DND-41 (cell line): ENCODE results near the gene CASQ1.

Experiments
- EZH2 ChIP-seq: IDR thresholded peaks from 3 replicates; pipeline ENCODE4 v1.6.1; 2012; ENCODE audit warnings: borderline replicate concordance, low read depth, mild to moderate bottlenecking, moderate library complexity, low read length, inconsistent platforms; ENCODE audit not compliant: severe bottlenecking
- TF ChIP-seq, protein P1 (sequence below): IDR thresholded peaks from 2 replicates; pipeline ENCODE4 v1.5.1; 2012; ENCODE audit warnings: borderline replicate concordance, low read length, moderate library complexity, mild to moderate bottlenecking; ENCODE audit not compliant: poor library complexity, severe bottlenecking; ENCODE audit errors: extremely low read depth

- TF ChIP-seq, protein P1, sequence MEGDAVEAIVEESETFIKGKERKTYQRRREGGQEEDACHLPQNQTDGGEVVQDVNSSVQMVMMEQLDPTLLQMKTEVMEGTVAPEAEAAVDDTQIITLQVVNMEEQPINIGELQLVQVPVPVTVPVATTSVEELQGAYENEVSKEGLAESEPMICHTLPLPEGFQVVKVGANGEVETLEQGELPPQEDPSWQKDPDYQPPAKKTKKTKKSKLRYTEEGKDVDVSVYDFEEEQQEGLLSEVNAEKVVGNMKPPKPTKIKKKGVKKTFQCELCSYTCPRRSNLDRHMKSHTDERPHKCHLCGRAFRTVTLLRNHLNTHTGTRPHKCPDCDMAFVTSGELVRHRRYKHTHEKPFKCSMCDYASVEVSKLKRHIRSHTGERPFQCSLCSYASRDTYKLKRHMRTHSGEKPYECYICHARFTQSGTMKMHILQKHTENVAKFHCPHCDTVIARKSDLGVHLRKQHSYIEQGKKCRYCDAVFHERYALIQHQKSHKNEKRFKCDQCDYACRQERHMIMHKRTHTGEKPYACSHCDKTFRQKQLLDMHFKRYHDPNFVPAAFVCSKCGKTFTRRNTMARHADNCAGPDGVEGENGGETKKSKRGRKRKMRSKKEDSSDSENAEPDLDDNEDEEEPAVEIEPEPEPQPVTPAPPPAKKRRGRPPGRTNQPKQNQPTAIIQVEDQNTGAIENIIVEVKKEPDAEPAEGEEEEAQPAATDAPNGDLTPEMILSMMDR = no peak
- TF ChIP-seq EZH2 = no peak
Measured at GRCh38 chr1:160227034-160227433, 36.7 kb downstream of the CASQ1 start.
